Skeletal muscle cell (primary cell): ENCODE data around the gene CERS5.

Experiments
- DNase-seq: peaks from one replicate; pipeline ENCODE4 v3.0.0-alpha.2; 2010; ENCODE audit warnings: low read depth
- H3K4me3 ChIP-seq: 2 replicates; pipeline ENCODE4 v1.5.1; 2011; ENCODE audit warnings: low read depth, mild to moderate bottlenecking, control low read depth, low read length, moderate library complexity

Gene CERS5

GRCh38 chr12:50107416-50108268 is 59.5 kb downstream of the CERS5 start:
- DNase-seq: no peak
- no peak overlapping the region for H3K4me3 ChIP-seq

DNA sequence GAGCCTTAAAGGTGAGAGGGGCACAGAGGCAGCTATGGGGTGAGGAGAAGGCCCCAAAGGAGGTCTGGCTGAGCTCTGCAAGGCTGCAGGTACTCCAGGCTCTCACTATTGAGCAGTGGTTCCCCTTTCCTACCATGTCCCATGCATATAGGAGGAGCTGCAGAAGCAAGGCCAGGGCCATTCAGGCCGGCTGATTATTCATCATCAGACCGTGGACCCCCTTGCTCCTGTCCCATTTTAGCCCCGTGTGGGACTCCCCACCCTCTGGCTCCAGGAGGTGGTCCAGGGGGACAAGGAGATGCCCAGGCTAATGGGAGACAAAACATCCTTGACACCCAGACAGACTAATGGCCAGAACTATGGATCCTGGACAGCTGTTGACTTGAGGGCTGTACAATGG is 60.3 kb downstream of the CERS5 start:
- no peak for DNase-seq
- H3K4me3 ChIP-seq: no peak overlapping the region

DNA sequence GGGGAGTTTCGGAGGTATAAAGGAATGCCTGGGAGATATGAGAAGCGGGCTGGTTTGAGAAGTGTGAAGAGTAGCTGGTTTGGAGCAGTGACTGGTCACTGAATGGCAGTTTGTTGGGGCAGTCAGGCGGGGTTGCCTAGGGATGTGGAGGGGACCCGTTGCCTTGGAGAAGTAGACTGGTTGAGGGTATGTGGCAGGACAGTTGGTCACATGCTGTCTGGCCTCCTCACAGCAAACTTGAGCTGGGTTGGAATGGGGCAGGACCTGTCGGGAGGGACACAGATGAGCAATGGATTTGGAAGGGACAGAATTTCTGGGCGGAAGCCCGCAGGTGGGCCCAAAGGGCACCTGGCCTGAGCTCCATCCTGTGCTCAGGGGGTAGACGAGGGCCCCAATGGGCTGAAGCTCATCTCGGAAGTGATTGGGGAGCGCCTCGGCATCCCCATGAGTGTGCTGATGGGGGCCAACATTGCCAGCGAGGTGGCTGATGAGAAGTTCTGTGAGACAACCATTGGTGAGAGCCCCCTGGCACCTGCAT is 61.2 kb downstream of the CERS5 start:
- H3K4me3 ChIP-seq: no peak overlapping the region
- DNase-seq: no peak

- no peak for DNase-seq
Observed at GRCh38 chr12:50104417-50105366, 62.5 kb downstream of the CERS5 start.

GRCh38 chr12:50103767-50104321 is 63.3 kb downstream of the CERS5 start, which contains the start of gene GPD1:
Gene GPD1 (plus strand): TSS chr12:50104008. CDS start chr12:50104051, 43 bp downstream.
- no peak for DNase-seq
- H3K4me3 ChIP-seq: no peak within 1 kb of the TSS

More at GRCh38 chr12:50104417-50105366, 62.5 kb downstream of the CERS5 start:
- H3K4me3 ChIP-seq: no peak overlapping the region

- no peak for DNase-seq
- H3K4me3 ChIP-seq: no peak overlapping the region
Observed at GRCh38 chr12:50103351-50103750, 63.8 kb downstream of the CERS5 start.

- no peak for DNase-seq
- no peak overlapping the region for H3K4me3 ChIP-seq
Observed at GRCh38 chr12:50102646-50103309, 64.4 kb downstream of the CERS5 start.

DNA sequence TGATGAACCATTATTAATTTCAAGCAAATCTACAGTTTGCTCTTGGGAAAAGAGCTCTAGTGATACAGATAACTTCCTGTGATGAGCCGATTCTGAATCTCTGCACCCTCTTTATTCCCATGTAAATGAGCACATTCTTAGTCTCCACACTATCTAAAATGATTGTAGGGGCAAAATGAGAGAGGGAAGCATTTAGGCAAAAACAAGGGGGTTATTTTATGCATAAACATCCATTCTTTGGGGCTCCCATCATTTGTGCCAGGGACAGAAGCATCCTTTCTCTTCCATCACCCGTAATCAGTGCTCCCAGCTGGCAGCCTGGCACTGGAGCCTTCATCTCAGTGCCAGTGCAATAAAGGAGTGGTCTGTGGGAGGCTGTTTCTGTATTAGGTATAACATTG is 65.0 kb downstream of the CERS5 start:
- DNase-seq: no peak
- no peak overlapping the region for H3K4me3 ChIP-seq

DNA sequence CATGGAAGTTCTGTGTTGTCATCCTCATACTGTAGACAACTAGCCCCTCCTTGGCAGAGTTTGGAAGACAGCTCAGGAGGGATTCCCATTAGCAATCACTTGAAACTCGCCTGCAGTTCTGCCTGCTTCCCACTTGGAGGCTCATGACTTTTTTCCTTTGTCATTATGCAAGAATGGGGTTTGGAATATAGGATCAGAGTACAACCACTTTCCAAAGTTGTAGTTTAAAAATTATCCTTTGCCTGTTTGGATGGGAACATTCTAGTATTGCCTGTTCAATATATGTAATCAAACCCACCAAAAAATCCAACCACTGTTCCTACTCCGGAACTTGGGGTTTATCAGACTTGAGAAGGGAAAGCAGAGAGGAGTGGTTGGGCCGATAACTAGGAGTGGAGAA is 65.5 kb downstream of the CERS5 start:
- H3K4me3 ChIP-seq: no peak overlapping the region
- no peak for DNase-seq

DNA sequence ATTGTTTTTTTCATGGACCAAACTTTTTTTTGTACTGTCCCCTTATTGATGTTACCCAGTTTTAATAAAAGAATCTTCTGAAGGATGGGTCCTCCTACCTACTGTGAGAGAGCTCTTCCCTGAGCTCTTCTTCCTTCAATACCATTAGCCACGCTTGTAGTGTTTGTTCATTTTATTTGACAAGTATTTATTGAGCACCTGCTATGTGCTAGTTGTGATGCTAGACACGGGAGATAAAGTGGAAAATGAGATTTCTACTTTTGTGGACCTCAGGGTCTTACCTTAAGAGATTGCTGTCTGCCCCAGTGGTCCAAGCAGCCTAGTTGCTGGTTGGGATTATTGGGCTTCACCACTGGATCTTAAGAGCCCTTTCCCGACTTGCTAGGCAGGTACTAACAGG is 66.6 kb downstream of the CERS5 start:
- DNase-seq: no peak
- no peak overlapping the region for H3K4me3 ChIP-seq

- no peak for DNase-seq
- H3K4me3 ChIP-seq: no peak overlapping the region
Observed at GRCh38 chr12:50099302-50100008, 67.7 kb downstream of the CERS5 start.

DNA sequence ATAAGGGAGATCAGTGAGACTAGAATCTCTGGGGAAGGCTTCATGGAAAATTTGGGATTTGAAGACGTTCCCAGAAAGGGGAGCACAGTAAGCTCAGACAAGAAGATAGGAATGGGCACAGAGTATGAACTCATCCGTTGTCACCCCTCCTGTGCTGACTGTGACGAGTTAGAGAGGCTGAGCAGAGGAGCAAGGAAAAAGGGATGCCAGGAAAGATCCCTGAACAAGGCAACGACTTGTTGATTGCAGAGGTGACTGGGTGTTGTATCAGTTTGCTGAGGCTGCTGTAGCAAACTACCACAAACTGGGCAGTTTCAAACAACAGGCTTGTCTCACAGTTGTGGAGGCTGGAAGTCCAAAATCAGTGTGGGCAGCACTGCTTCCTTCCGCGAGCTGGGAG is 69.2 kb downstream of the CERS5 start:
- no peak for DNase-seq
- H3K4me3 ChIP-seq: no peak overlapping the region

DNA sequence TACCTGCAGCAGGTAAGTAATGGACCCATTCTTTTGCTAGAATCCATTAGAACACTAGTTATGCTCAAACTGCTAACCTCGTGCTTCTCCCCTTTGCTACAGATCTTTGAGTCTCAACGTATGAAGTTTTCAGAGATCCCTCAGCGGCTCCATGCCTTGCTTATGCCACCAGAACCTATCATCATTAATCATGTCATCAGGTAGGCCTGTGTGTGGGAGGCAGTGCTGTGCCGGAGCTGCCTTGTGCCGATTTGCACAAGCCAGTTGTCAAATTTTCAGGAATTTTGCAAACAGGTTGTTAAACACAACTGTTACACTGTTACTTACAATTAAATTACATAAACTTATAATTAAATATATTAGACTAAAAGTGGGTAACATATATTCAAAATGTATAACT is 76.8 kb downstream of the CERS5 start:
- no peak overlapping the region for H3K4me3 ChIP-seq
- no peak for DNase-seq

- no peak overlapping the region for H3K4me3 ChIP-seq
Observed at GRCh38 chr12:50089730-50090129, 77.4 kb downstream of the CERS5 start.

DNA sequence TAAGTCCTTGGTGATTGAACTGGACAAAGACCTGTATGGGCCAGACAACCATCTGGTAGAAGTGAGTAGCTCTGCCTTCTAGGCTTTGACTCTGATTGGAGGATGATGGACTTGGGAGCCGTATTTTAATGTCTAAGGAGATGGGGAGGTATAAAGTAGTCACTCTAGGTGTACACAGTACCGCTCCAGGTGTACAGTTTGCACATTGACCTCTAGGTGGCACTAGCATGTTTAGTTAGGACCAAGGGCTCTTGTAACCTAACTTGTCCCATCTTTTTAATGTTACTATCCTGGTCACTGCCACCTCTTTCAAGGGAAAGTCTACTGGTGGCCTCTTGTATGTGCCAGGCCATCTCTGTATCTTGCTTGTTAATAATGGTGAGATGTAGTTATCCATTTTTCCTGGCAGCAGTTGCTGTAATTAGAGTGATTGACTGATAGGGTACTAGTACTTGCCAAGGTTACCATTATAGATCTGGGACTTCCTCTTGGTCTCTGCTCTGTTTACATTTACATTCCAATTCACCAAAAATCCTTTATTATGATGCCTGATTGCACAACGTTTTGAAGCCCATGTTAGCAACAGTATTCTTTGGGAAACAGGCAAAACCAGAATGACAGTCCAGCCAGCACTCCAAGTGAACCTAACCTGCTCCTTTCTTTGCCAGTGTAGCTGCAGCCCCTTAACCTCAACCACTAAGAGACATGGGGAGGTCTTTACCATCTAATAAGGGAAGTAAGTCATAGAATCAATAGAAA is 78.4 kb downstream of the CERS5 start:
- H3K4me3 ChIP-seq: no peak overlapping the region
- DNase-seq: no peak

More at GRCh38 chr12:50089730-50090129, 77.4 kb downstream of the CERS5 start:
- DNase-seq: no peak

GRCh38 chr12:50087995-50088394 is 79.2 kb downstream of the CERS5 start:
- peak; percentile 61 for DNase-seq
- H3K4me3 ChIP-seq: no peak overlapping the region

GRCh38 chr12:50087151-50087550 is 80.0 kb downstream of the CERS5 start:
- H3K4me3 ChIP-seq: no peak overlapping the region
- DNase-seq: no peak

DNA sequence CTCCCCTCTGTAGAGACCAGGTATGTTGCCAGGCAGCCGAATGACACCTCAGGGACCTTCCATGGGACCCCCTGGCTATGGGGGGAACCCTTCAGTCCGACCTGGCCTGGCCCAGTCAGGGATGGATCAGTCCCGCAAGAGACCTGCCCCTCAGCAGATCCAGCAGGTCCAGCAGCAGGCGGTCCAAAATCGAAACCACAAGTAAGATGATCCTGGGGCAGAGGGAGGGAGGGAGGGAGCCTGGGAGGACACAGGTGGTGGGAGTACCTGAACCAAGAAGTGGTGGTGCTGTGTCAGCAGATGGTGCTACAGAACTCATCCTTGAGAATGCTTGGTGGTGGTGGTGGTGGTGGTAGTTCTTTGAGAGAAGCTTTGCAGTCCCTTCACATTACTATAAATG is 81.0 kb downstream of the CERS5 start:
- DNase-seq: no peak
- peak overlapping the region; percentile 80 for H3K4me3 ChIP-seq
